ENCODE results near the gene HOXB3.
A peak's percentile ranks its signal among the peaks of the same experiment; 100 is the strongest.

The HOXB3 gene

DNA sequence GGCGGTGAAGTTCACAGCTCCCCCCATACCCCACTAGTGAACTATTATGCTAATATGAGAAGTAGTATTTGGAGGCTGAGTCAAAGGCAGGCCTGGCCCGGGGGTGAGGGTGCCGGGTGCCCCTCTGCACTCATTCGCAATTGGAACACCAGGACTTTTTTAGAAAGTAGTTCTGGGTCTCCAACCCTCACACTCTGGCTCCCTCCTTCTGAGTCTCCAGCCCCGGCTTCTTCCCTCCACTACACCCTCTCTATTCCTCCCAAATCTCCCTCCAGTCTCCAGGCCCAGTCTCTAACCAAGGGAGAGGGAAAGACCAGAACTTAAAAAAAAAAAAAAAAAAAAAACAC, 33.8 kb downstream of the HOXB3 start:
- Histone ChIP-seq H3K27me3 (ENCODE audit: insufficient read depth, poor library complexity, severe bottlenecking) (no peaks in the 10 kb centered on the region), H3K4me1 (ENCODE audit: insufficient read depth, poor library complexity, severe bottlenecking) (peaks cover 15% of the 10 kb centered on the region), H3K4me3 (ENCODE audit: severe bottlenecking) (no peak overlapping the region), H3K9me3 (ENCODE audit: severe bottlenecking) (no peaks in the 10 kb centered on the region), H3K36me3 (ENCODE audit: low read depth) (0 out of 2 replicates have a peak, but pooled peaks cover 3% of the 10 kb centered on the region), H3K27ac (ENCODE audit: poor library complexity, severe bottlenecking) (no peak overlapping the region)
- DNase-seq (ENCODE audit: low spot score) (no peak), ATAC-seq (ENCODE audit: low read depth) (no peak)
- TF ChIP-seq, protein P1, sequence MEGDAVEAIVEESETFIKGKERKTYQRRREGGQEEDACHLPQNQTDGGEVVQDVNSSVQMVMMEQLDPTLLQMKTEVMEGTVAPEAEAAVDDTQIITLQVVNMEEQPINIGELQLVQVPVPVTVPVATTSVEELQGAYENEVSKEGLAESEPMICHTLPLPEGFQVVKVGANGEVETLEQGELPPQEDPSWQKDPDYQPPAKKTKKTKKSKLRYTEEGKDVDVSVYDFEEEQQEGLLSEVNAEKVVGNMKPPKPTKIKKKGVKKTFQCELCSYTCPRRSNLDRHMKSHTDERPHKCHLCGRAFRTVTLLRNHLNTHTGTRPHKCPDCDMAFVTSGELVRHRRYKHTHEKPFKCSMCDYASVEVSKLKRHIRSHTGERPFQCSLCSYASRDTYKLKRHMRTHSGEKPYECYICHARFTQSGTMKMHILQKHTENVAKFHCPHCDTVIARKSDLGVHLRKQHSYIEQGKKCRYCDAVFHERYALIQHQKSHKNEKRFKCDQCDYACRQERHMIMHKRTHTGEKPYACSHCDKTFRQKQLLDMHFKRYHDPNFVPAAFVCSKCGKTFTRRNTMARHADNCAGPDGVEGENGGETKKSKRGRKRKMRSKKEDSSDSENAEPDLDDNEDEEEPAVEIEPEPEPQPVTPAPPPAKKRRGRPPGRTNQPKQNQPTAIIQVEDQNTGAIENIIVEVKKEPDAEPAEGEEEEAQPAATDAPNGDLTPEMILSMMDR (IDR thresholded peaks at IDR 0.05; ENCODE audit: poor library complexity, severe bottlenecking) = no peak

DNA sequence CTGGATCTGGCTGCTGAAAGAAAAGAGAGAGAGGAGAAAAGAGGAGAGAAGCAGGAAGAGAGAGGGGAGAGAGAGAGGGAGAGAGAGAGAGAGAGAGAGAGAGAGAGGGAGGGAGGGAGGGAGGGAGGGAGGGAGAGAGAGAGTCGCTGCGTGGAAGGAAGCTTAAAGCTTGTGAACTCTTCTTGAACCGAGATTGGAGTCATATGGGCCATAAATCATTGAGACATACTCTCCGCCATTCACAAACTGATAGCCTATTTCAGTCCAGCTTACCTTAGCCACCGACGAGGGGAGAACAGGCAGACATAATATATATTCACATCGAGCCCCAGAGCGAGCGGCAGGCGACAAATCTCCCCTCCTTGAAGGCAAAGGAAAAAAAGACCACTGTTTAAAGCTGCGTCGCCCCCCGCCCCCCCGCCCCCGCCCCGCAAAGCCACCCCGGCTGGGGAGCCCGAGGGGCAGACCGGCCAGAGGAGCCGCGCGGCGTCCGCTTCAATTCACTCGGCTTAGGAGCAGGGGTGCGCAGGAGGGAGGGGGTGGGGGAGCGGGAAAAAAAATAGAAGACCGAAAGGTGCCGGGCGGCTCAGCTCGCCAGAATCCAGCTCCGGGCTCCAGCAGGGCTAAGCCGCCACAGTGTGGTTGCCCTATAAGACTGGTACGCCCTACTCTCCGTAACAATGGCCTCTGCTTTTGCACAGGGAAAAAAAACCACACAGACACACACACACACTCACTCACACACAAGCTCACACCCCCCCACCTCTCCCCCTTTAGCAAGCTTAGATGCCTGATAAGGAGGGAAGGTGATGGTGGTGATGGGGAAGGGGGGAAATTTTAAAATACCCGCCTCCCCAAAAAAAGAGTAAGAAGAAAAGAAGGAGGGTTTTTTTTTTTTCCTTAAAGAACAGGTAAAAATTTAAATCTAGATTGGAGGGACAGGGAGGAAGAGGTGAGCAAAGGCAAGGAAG, 34.5 kb downstream of the HOXB3 start:
- ATAC-seq (ENCODE audit: low read depth) (peak; percentile 54), DNase-seq (ENCODE audit: low spot score) (no peak)
- Histone ChIP-seq H3K4me1 (ENCODE audit: insufficient read depth, poor library complexity, severe bottlenecking) (peaks cover 15% of the 10 kb centered on the region), H3K4me3 (ENCODE audit: severe bottlenecking) (peak overlapping the region; percentile 31), H3K36me3 (ENCODE audit: low read depth) (peaks cover 5% of the 10 kb centered on the region; the same call in 1 of the 2 replicates), H3K9me3 (ENCODE audit: severe bottlenecking) (no peaks in the 10 kb centered on the region), H3K27ac (ENCODE audit: poor library complexity, severe bottlenecking) (peak overlapping the region; percentile 36), H3K27me3 (ENCODE audit: insufficient read depth, poor library complexity, severe bottlenecking) (no peaks in the 10 kb centered on the region)
- TF ChIP-seq, protein P1 (IDR thresholded peaks at IDR 0.05; ENCODE audit: poor library complexity, severe bottlenecking) = no peak

DNA sequence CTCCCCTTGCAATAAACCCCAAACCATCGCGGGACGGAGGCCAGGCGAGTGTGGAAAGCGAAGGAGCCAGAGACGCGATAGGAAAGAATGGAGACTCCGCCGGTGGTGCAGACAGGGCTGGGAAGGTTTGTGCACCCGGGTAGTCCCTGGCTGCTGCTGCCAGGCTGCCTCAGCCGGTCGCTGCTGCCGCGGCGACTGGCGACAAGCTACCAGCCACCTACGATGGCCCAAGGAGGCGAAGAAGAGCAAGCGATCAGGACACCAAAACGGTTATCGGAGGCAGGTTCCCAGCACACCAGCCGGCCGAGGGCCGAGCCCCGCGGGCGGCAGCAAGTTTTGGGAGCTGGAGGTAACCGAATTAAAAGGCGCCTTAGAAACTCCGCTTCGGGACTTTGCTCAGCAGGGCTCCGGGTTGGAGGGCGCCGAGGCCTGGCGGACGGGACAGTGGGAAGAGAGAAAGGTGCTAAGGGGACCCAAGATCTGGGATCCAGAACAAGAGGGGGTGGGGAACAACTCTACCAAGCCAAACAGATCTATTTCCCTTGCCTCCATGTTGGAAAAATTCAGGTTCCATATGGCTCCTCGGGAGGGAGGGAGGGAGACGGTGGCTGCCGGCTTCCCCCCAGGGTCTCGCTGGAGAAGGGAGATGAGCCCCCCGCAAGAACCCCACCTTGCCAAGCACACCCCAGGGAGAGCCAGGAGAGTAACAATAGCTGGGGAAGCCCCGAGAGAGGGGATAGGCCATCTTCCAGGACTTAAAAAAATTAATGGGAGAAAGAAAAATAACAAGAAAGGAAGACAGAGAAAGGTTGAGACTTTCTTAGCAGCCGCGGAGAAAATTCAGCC, 35.4 kb downstream of the HOXB3 start:
- Histone ChIP-seq H3K4me1 (ENCODE audit: insufficient read depth, poor library complexity, severe bottlenecking) (peaks cover 15% of the 10 kb centered on the region), H3K27me3 (ENCODE audit: insufficient read depth, poor library complexity, severe bottlenecking) (no peaks in the 10 kb centered on the region), H3K4me3 (ENCODE audit: severe bottlenecking) (peak overlapping the region; percentile 31), H3K9me3 (ENCODE audit: severe bottlenecking) (no peaks in the 10 kb centered on the region), H3K27ac (ENCODE audit: poor library complexity, severe bottlenecking) (peak overlapping the region; percentile 36), H3K36me3 (ENCODE audit: low read depth) (peaks cover 11% of the 10 kb centered on the region; the same call in 1 of the 2 replicates)
- ATAC-seq (ENCODE audit: low read depth) (peak; percentile 37), DNase-seq (ENCODE audit: low spot score) (no peak)
- TF ChIP-seq, protein P1 (IDR thresholded peaks at IDR 0.05; ENCODE audit: poor library complexity, severe bottlenecking) = no peak

DNA sequence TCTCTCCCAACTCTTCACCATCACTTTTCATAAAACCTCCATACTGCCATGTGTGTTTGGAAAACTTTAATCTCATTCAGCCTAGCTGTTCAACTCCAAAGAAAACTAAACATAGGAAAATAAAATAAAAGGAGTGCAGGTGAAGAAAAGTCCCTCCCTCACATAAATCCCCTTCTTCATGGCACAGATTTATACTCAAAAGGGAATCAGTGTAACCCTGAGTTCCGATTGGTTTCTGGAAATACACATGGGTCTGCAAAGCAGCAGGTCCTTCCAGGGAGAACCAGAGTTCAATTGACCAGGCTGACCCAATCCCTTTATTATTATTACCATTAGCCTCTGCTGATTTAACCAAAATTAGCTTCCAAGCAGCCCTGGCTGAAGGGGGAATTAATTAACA, 36.2 kb downstream of the HOXB3 start:
- Histone ChIP-seq H3K27ac (ENCODE audit: poor library complexity, severe bottlenecking) (peak overlapping the region; percentile 36), H3K4me3 (ENCODE audit: severe bottlenecking) (peak overlapping the region; percentile 31), H3K36me3 (ENCODE audit: low read depth) (peaks cover 15% of the 10 kb centered on the region), H3K27me3 (ENCODE audit: insufficient read depth, poor library complexity, severe bottlenecking) (no peaks in the 10 kb centered on the region), H3K4me1 (ENCODE audit: insufficient read depth, poor library complexity, severe bottlenecking) (peaks cover 15% of the 10 kb centered on the region), H3K9me3 (ENCODE audit: severe bottlenecking) (no peaks in the 10 kb centered on the region)
- DNase-seq (ENCODE audit: low spot score) = no peak
- no peak for ATAC-seq (ENCODE audit: low read depth)
- TF ChIP-seq, protein P1 (IDR thresholded peaks at IDR 0.05; ENCODE audit: poor library complexity, severe bottlenecking) = no peak
